ENCODE data around the gene B4GALNT3.

The B4GALNT3 gene

GRCh38 chr12:538731-539539 lies 79.2 kb downstream of the B4GALNT3 start:
- no peak for DNase-seq (ENCODE audit: low spot score)
- in situ Hi-C loops (cut with MboI; ENCODE audit: low sequenced_read_pairs, unreplicated experiment): no loop called here
- TF ChIP-seq CTCF (IDR thresholded peaks at IDR 0.05; ENCODE audit: borderline replicate concordance, control extremely low read depth, extremely low read depth, insufficient read depth, missing control alignments): no peak

- TF ChIP-seq CTCF (IDR thresholded peaks at IDR 0.05; ENCODE audit: borderline replicate concordance, control extremely low read depth, extremely low read depth, insufficient read depth, missing control alignments): no peak
- in situ Hi-C loops (cut with MboI; ENCODE audit: low sequenced_read_pairs, unreplicated experiment): no loop called here
- DNase-seq (ENCODE audit: low spot score): no peak
These were observed 80.0 kb downstream of the B4GALNT3 start for GRCh38 chr12:539540-540310.

- TF ChIP-seq CTCF (IDR thresholded peaks at IDR 0.05; ENCODE audit: borderline replicate concordance, control extremely low read depth, extremely low read depth, insufficient read depth, missing control alignments): no peak
- in situ Hi-C loops (cut with MboI; ENCODE audit: low sequenced_read_pairs, unreplicated experiment): no loop called here
These were observed 82.1 kb downstream of the B4GALNT3 start for GRCh38 chr12:541676-542324.

GRCh38 chr12:542395-543113 lies 82.8 kb downstream of the B4GALNT3 start:
- in situ Hi-C loops (cut with MboI; ENCODE audit: low sequenced_read_pairs, unreplicated experiment): no loop called here
- no peak for TF ChIP-seq CTCF (IDR thresholded peaks at IDR 0.05; ENCODE audit: borderline replicate concordance, control extremely low read depth, extremely low read depth, insufficient read depth, missing control alignments)
- DNase-seq (ENCODE audit: low spot score): no peak

More at GRCh38 chr12:541676-542324, 82.1 kb downstream of the B4GALNT3 start:
- DNase-seq (ENCODE audit: low spot score): no peak

- TF ChIP-seq CTCF (IDR thresholded peaks at IDR 0.05; ENCODE audit: borderline replicate concordance, control extremely low read depth, extremely low read depth, insufficient read depth, missing control alignments): no peak
- no peak for DNase-seq (ENCODE audit: low spot score)
- in situ Hi-C loops (cut with MboI; ENCODE audit: low sequenced_read_pairs, unreplicated experiment): no loop called here
These were observed 83.3 kb downstream of the B4GALNT3 start for GRCh38 chr12:543114-543451.

GRCh38 chr12:544142-544541 lies 84.4 kb downstream of the B4GALNT3 start:
- no peak for TF ChIP-seq CTCF (IDR thresholded peaks at IDR 0.05; ENCODE audit: borderline replicate concordance, control extremely low read depth, extremely low read depth, insufficient read depth, missing control alignments)
- no peak for DNase-seq (ENCODE audit: low spot score)
- in situ Hi-C loops (cut with MboI; ENCODE audit: low sequenced_read_pairs, unreplicated experiment): no loop called here
